ENCODE results near the gene PCDH1.

DNA sequence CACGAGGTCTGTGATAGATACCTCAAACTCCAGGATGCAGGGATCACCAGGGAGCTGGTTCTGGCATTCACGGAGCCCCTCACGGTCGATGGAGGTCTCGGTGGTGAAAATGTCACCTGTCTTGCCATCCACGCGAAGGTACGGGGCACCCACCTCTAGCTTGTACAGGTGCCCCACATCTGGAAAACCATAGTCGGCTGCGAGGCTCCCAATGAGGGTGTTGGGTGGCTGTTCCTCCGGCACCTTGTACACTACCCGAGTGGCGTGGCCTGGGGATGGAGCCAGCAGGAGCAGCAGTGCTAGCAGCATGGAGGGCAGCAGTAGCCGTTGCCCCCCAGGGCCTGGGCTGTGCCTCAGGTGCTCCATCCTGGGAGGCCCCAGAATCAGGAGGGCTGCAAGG lies 9.2 kb downstream of the PCDH1 start:
- TF ChIP-seq, protein P1, sequence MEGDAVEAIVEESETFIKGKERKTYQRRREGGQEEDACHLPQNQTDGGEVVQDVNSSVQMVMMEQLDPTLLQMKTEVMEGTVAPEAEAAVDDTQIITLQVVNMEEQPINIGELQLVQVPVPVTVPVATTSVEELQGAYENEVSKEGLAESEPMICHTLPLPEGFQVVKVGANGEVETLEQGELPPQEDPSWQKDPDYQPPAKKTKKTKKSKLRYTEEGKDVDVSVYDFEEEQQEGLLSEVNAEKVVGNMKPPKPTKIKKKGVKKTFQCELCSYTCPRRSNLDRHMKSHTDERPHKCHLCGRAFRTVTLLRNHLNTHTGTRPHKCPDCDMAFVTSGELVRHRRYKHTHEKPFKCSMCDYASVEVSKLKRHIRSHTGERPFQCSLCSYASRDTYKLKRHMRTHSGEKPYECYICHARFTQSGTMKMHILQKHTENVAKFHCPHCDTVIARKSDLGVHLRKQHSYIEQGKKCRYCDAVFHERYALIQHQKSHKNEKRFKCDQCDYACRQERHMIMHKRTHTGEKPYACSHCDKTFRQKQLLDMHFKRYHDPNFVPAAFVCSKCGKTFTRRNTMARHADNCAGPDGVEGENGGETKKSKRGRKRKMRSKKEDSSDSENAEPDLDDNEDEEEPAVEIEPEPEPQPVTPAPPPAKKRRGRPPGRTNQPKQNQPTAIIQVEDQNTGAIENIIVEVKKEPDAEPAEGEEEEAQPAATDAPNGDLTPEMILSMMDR (conservative IDR thresholded peaks at IDR 0.05; ENCODE audit: low read depth, low read length), result no peak
- TF ChIP-seq EZH2 (IDR thresholded peaks at IDR 0.05; ENCODE audit: borderline replicate concordance, low read depth, low read length, poor library complexity, severe bottlenecking), result no peak

Measured in A673 (cell line).